WTC11 (cell line): Measurements from ENCODE around the gene SLC39A6. TPM values are rescaled to one million over a fixed set of nuclear protein-coding genes. Genes with fewer than 3 reads are reported as not detected.

Source experiments
- ATAC-seq: fragments of 200-7000 bp; cut with Tn5 transposase; 2 replicates; pipeline ENCODE4 v1.10.0; 2021; ENCODE audit warnings: mild to moderate bottlenecking, moderate library complexity
- CTCF ChIA-PET: fragments of 300-600 bp; sonication (Branson Sonifier 250); formaldehyde crosslinking; loops from one replicate; lab custom pipeline; 2021; ENCODE audit warnings: antibody characterized with exemption; lab: Charles Lee
- POLR2A ChIA-PET: fragments of 350-600 bp; sonication (Branson Sonifier 250); formaldehyde crosslinking; loops from one replicate; lab custom pipeline; 2021; ENCODE audit warnings: antibody characterized with exemption; lab: Charles Lee
- DNase-seq: peaks from one replicate; pipeline ENCODE4 v3.0.0; 2021; ENCODE audit warnings: low spot score
- H3K27ac Mint-ChIP-seq: 2 replicates; pipeline ENCODE4 v1.8.0; 2021; ENCODE audit warnings: mixed read lengths
- H3K27me3 Mint-ChIP-seq: 2 replicates; pipeline ENCODE4 v1.8.0; 2021; ENCODE audit warnings: low read depth, mild to moderate bottlenecking, moderate library complexity, mixed read lengths
- H3K36me3 Mint-ChIP-seq: 2 replicates; pipeline ENCODE4 v1.8.0; 2021; ENCODE audit warnings: mixed read lengths
- H3K4me1 Mint-ChIP-seq: 2 replicates; pipeline ENCODE4 v1.8.0; 2022; ENCODE audit warnings: mixed read lengths
- H3K4me3 Mint-ChIP-seq: 2 replicates; pipeline ENCODE4 v1.8.0; 2021; ENCODE audit warnings: mild to moderate bottlenecking, moderate library complexity, mixed read lengths
- H3K9me3 Mint-ChIP-seq: 2 replicates; pipeline ENCODE4 v1.8.0; 2021; ENCODE audit warnings: mixed read lengths
- ETV6 ChIP-seq: sonication (generic); formaldehyde crosslinking; IDR thresholded peaks from 2 replicates; pipeline ENCODE4 v1.8.1; 2022; ENCODE audit warnings: mild to moderate bottlenecking, missing genetic modification reagents
- FOXK1 ChIP-seq: sonication (generic); formaldehyde crosslinking; IDR thresholded peaks from 2 replicates; pipeline ENCODE4 v1.8.0; 2022; ENCODE audit warnings: mild to moderate bottlenecking, moderate library complexity, missing genetic modification reagents
- FOXP1 ChIP-seq: sonication (generic); formaldehyde crosslinking; IDR thresholded peaks from 2 replicates; pipeline ENCODE4 v1.8.0; 2022; ENCODE audit warnings: missing genetic modification reagents, mild to moderate bottlenecking, moderate library complexity, borderline replicate concordance
- FOXP4 ChIP-seq: sonication (generic); formaldehyde crosslinking; IDR thresholded peaks from 2 replicates; pipeline ENCODE4 v1.8.0; 2022; ENCODE audit warnings: mild to moderate bottlenecking, missing genetic modification reagents
- HMGXB4 ChIP-seq: sonication (generic); formaldehyde crosslinking; IDR thresholded peaks from 2 replicates; pipeline ENCODE4 v1.8.1; 2023; ENCODE audit warnings: mild to moderate bottlenecking, moderate library complexity, missing genetic modification reagents
- JUN ChIP-seq: sonication (generic); formaldehyde crosslinking; IDR thresholded peaks from 2 replicates; pipeline ENCODE4 v1.8.0; 2023; ENCODE audit warnings: mild to moderate bottlenecking, missing genetic modification reagents
- RELA ChIP-seq: sonication (generic); formaldehyde crosslinking; IDR thresholded peaks from 2 replicates; pipeline ENCODE4 v1.8.1; 2022; ENCODE audit warnings: missing genetic modification reagents, mild to moderate bottlenecking, borderline replicate concordance
- SMAD3 ChIP-seq: sonication (generic); formaldehyde crosslinking; IDR thresholded peaks from 2 replicates; pipeline ENCODE4 v1.8.0; 2022; ENCODE audit warnings: missing genetic modification reagents, mild to moderate bottlenecking, borderline replicate concordance
- STAT6 ChIP-seq: sonication (generic); formaldehyde crosslinking; conservative IDR thresholded peaks from 2 replicates; pipeline ENCODE4 v1.8.1; 2023; ENCODE audit warnings: mild to moderate bottlenecking, low read depth, missing genetic modification reagents, moderate library complexity
- ZNF219 ChIP-seq: sonication (generic); formaldehyde crosslinking; IDR thresholded peaks from 2 replicates; pipeline ENCODE4 v1.8.0; 2023; ENCODE audit warnings: missing genetic modification reagents, mild to moderate bottlenecking, borderline replicate concordance
- ZNF232 ChIP-seq: sonication (generic); formaldehyde crosslinking; IDR thresholded peaks from 2 replicates; pipeline ENCODE4 v1.8.0; 2022; ENCODE audit warnings: mild to moderate bottlenecking, missing genetic modification reagents
- total RNA-seq: library from RNA; stranded (reverse); gene quantifications from 3 replicates; pipeline ENCODE4 v1.2.3, GENCODE V29; 2021
- TF ChIP-seq, protein P1 (sequence below): fragments of 250-450 bp; sonication (Bioruptor Pico); IDR thresholded peaks from 2 replicates; pipeline ENCODE4 v1.9.0; 2021; ENCODE audit warnings: moderate library complexity, mild to moderate bottlenecking, inconsistent platforms, borderline replicate concordance
- TF ChIP-seq, protein P2 (sequence below): sonication (generic); formaldehyde crosslinking; IDR thresholded peaks from 2 replicates; pipeline ENCODE4 v1.8.1; 2022; ENCODE audit warnings: low read depth, mild to moderate bottlenecking, moderate library complexity, missing genetic modification reagents, borderline replicate concordance
- TF ChIP-seq, protein P3 (sequence below): sonication (generic); formaldehyde crosslinking; IDR thresholded peaks from 2 replicates; pipeline ENCODE4 v1.8.0; 2022; ENCODE audit warnings: mild to moderate bottlenecking, missing genetic modification reagents
- TF ChIP-seq, protein P4 (sequence below): sonication (generic); formaldehyde crosslinking; IDR thresholded peaks from 2 replicates; pipeline ENCODE4 v1.8.1; 2022; ENCODE audit warnings: mild to moderate bottlenecking, moderate library complexity, missing genetic modification reagents
- TF ChIP-seq, protein P5 (sequence below): sonication (generic); formaldehyde crosslinking; IDR thresholded peaks from 2 replicates; pipeline ENCODE4 v1.8.0; 2022; ENCODE audit warnings: missing genetic modification reagents

Gene SLC39A6
- total RNA-seq, 1 experiment from 2014 or later: 29.2 TPM

- TF ChIP-seq, protein P1, sequence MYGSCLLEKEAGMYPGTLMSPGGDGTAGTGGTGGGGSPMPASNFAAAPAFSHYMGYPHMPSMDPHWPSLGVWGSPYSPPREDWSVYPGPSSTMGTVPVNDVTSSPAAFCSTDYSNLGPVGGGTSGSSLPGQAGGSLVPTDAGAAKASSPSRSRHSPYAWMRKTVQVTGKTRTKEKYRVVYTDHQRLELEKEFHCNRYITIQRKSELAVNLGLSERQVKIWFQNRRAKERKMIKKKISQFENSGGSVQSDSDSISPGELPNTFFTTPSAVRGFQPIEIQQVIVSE (CRISPR knock-in tag): no peak
- TF ChIP-seq, protein P2, sequence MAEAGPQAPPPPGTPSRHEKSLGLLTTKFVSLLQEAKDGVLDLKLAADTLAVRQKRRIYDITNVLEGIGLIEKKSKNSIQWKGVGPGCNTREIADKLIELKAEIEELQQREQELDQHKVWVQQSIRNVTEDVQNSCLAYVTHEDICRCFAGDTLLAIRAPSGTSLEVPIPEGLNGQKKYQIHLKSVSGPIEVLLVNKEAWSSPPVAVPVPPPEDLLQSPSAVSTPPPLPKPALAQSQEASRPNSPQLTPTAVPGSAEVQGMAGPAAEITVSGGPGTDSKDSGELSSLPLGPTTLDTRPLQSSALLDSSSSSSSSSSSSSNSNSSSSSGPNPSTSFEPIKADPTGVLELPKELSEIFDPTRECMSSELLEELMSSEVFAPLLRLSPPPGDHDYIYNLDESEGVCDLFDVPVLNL (CRISPR knock-in tag): no peak
- no peak for TF ChIP-seq ZNF219 (CRISPR knock-in tag)
- no peak for TF ChIP-seq HMGXB4 (CRISPR knock-in tag)
- no peak for TF ChIP-seq FOXP1 (CRISPR knock-in tag)
- TF ChIP-seq ETV6 (CRISPR knock-in tag): no peak
- TF ChIP-seq, protein P3, sequence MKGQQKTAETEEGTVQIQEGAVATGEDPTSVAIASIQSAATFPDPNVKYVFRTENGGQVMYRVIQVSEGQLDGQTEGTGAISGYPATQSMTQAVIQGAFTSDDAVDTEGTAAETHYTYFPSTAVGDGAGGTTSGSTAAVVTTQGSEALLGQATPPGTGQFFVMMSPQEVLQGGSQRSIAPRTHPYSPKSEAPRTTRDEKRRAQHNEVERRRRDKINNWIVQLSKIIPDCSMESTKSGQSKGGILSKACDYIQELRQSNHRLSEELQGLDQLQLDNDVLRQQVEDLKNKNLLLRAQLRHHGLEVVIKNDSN (CRISPR knock-in tag): no peak
- TF ChIP-seq, protein P4, sequence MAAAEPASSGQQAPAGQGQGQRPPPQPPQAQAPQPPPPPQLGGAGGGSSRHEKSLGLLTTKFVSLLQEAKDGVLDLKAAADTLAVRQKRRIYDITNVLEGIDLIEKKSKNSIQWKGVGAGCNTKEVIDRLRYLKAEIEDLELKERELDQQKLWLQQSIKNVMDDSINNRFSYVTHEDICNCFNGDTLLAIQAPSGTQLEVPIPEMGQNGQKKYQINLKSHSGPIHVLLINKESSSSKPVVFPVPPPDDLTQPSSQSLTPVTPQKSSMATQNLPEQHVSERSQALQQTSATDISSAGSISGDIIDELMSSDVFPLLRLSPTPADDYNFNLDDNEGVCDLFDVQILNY (CRISPR knock-in tag): no peak
- no peak for TF ChIP-seq FOXK1 (CRISPR knock-in tag)
- no peak for TF ChIP-seq JUN (CRISPR knock-in tag)
- TF ChIP-seq RELA: no peak
Measured at GRCh38 chr18:36099311-36099710, 29.8 kb downstream of the SLC39A6 start (continued).

- DNase-seq (no peak), ATAC-seq (no peak)
- no peak overlapping the region for H3K4me3 Mint-ChIP-seq
- peaks cover 1% of the 10 kb centered on the region; the same call in 1 of the 2 replicates for H3K27me3 Mint-ChIP-seq
- TF ChIP-seq STAT6 (CRISPR knock-in tag) (no peak), ZNF232 (CRISPR knock-in tag) (no peak), SMAD3 (CRISPR knock-in tag) (no peak), FOXP4 (CRISPR knock-in tag) (no peak)
- TF ChIP-seq, protein P5, sequence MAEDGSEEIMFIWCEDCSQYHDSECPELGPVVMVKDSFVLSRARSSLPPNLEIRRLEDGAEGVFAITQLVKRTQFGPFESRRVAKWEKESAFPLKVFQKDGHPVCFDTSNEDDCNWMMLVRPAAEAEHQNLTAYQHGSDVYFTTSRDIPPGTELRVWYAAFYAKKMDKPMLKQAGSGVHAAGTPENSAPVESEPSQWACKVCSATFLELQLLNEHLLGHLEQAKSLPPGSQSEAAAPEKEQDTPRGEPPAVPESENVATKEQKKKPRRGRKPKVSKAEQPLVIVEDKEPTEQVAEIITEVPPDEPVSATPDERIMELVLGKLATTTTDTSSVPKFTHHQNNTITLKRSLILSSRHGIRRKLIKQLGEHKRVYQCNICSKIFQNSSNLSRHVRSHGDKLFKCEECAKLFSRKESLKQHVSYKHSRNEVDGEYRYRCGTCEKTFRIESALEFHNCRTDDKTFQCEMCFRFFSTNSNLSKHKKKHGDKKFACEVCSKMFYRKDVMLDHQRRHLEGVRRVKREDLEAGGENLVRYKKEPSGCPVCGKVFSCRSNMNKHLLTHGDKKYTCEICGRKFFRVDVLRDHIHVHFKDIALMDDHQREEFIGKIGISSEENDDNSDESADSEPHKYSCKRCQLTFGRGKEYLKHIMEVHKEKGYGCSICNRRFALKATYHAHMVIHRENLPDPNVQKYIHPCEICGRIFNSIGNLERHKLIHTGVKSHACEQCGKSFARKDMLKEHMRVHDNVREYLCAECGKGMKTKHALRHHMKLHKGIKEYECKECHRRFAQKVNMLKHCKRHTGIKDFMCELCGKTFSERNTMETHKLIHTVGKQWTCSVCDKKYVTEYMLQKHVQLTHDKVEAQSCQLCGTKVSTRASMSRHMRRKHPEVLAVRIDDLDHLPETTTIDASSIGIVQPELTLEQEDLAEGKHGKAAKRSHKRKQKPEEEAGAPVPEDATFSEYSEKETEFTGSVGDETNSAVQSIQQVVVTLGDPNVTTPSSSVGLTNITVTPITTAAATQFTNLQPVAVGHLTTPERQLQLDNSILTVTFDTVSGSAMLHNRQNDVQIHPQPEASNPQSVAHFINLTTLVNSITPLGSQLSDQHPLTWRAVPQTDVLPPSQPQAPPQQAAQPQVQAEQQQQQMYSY (CRISPR knock-in tag): no peak
- H3K36me3 Mint-ChIP-seq: peaks cover 6% of the 10 kb centered on the region; the same call in 1 of the 2 replicates
- H3K9me3 Mint-ChIP-seq: peaks cover 12% of the 10 kb centered on the region
- ChIA-PET CTCF (interaction anchor here (0.7 kb wide), 1 partner anchor 185 kb away, joined by 3 read pairs; no protein-coding TSS in a partner anchor), POLR2A (no interaction called here)
- no peak overlapping the region for H3K27ac Mint-ChIP-seq
- H3K4me1 Mint-ChIP-seq: no peaks in the 10 kb centered on the region
Measured at GRCh38 chr18:36096955-36097354, 32.2 kb downstream of the SLC39A6 start.
